Brain microvascular endothelial cell (primary cell): ENCODE data around the gene ZNF467.

Source experiments
- DNase-seq: peaks from one replicate; pipeline ENCODE4 v3.0.0-alpha.2; 2020
- H3K27ac ChIP-seq: fragments of 250-450 bp; sonication (Bioruptor Pico); 2 replicates; pipeline ENCODE4 v1.5.1; 2020; ENCODE audit warnings: mild to moderate bottlenecking, moderate library complexity
- H3K27me3 ChIP-seq: fragments of 250-450 bp; sonication (Bioruptor Pico); replicated peaks from 2 replicates; pipeline ENCODE4 v1.5.1; 2020; ENCODE audit warnings: mild to moderate bottlenecking
- H3K36me3 ChIP-seq: fragments of 250-450 bp; sonication (Bioruptor Pico); replicated peaks from 2 replicates; pipeline ENCODE4 v1.5.1; 2020; ENCODE audit warnings: mild to moderate bottlenecking
- H3K4me3 ChIP-seq: 2 replicates; pipeline ENCODE4 v1.5.1; 2011; ENCODE audit warnings: low read depth, mild to moderate bottlenecking, control low read depth, low read length, moderate library complexity
- in situ Hi-C: cut with HindIII; loops from 2 replicates; pipeline ENCODE4 v1.10.0; 2017; ENCODE audit warnings: low sequenced_read_pairs, low pct_ligation_motif_present
- TF ChIP-seq, protein P1 (sequence below): IDR thresholded peaks from 2 replicates; pipeline ENCODE4 v1.5.1; 2011; ENCODE audit warnings: low read depth, mild to moderate bottlenecking, moderate library complexity, low read length, control low read depth, inconsistent platforms; ENCODE audit errors: missing control alignments

The ZNF467 gene

DNA sequence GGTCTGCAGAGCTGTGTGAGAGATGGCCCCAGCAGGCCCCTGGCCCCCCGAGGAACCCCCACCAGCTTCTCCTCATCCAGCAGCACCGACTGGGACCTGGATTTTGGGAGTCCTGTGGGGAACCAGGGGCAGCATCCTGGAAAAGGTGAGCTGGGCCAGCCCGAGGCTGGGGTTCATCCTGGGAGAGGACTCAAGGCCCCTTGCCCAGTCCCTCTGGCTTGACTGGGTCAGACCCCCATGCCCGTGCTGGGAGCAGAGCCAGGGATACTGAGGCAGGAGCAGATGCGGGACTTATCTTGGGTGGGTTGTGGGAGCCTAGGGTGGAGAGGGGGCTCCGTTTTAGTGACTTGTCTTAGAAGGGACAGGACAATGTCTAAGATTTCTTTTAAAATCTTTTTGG is 47.5 kb downstream of the ZNF467 start:
- no peak for DNase-seq
- in situ Hi-C loops = no loop called here
- no peak overlapping the region for H3K27ac ChIP-seq
- H3K4me3 ChIP-seq = no peak overlapping the region
- H3K36me3 ChIP-seq = peaks cover 25% of the 10 kb centered on the region
- no peaks in the 10 kb centered on the region for H3K27me3 ChIP-seq
- TF ChIP-seq, protein P1, sequence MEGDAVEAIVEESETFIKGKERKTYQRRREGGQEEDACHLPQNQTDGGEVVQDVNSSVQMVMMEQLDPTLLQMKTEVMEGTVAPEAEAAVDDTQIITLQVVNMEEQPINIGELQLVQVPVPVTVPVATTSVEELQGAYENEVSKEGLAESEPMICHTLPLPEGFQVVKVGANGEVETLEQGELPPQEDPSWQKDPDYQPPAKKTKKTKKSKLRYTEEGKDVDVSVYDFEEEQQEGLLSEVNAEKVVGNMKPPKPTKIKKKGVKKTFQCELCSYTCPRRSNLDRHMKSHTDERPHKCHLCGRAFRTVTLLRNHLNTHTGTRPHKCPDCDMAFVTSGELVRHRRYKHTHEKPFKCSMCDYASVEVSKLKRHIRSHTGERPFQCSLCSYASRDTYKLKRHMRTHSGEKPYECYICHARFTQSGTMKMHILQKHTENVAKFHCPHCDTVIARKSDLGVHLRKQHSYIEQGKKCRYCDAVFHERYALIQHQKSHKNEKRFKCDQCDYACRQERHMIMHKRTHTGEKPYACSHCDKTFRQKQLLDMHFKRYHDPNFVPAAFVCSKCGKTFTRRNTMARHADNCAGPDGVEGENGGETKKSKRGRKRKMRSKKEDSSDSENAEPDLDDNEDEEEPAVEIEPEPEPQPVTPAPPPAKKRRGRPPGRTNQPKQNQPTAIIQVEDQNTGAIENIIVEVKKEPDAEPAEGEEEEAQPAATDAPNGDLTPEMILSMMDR = no peak

DNA sequence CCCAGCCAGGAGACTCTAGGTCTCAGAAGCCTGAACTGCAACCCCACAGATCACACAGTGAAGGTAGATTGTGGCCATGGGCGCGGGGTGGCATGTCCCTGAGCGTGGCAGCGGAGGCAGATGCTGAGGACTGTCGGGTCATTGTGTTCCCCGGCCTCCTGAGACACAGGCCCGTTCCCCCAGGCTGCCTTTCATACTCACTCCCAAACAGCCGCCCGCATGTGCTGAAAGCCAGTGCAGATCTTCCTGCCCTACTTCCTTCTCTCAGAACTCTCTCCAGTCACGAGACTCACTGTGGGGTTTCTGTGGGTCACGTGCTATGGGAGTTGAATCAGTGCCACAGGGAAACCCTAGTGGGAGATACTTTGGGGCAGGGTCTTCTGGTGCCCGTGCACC is 48.0 kb downstream of the ZNF467 start:
- no peak overlapping the region for H3K27ac ChIP-seq

DNA sequence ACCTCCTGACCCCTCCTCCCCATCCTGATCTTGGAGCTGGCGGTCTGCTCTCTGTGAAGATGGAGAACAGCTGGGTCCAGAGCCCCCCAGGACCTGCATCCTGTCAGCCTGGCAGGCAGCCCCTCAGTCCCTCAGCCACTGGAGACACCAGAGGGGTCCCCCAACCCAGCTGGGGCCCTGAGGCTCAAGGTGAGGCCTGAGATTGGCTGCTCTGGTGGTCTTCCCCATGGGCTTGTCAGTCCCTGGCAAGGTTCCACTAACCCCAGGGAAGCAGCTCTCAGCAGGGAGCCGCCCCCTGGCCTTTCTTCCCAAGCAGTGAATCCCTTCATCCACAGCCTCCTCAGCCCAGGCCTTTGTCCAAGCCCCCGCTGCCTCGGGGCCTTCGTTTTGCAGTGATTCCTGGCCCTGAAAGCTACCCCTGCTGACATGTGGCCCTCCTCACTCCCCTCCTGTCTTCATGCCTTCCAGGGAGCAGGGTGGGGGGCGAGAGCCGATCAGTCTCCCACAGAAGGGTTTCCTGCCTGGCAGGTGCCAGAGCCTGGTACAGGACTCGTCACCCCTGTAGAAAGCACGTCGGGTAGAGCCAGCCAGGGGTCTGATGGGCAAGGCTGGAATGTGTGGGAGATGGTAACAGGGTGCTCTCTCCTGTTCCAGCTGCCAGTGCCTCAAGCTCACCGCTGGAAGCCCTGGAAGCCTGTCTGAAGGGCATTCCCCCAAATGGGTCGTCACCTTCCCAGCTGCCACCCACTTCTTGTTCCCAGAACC is 48.5 kb downstream of the ZNF467 start:
- TF ChIP-seq, protein P1 = no peak
- Histone ChIP-seq H3K27me3 (no peaks in the 10 kb centered on the region), H3K27ac (no peak overlapping the region), H3K36me3 (peaks cover 26% of the 10 kb centered on the region), H3K4me3 (no peak overlapping the region)
- DNase-seq = no peak
- in situ Hi-C loops = no loop called here

More for the DNA sequence above, 48.0 kb downstream of the ZNF467 start:
- in situ Hi-C loops = no loop called here
- TF ChIP-seq, protein P1 = no peak
- Histone ChIP-seq H3K27me3 (no peaks in the 10 kb centered on the region), H3K36me3 (peaks cover 26% of the 10 kb centered on the region), H3K4me3 (no peak overlapping the region)
- DNase-seq = no peak

DNA sequence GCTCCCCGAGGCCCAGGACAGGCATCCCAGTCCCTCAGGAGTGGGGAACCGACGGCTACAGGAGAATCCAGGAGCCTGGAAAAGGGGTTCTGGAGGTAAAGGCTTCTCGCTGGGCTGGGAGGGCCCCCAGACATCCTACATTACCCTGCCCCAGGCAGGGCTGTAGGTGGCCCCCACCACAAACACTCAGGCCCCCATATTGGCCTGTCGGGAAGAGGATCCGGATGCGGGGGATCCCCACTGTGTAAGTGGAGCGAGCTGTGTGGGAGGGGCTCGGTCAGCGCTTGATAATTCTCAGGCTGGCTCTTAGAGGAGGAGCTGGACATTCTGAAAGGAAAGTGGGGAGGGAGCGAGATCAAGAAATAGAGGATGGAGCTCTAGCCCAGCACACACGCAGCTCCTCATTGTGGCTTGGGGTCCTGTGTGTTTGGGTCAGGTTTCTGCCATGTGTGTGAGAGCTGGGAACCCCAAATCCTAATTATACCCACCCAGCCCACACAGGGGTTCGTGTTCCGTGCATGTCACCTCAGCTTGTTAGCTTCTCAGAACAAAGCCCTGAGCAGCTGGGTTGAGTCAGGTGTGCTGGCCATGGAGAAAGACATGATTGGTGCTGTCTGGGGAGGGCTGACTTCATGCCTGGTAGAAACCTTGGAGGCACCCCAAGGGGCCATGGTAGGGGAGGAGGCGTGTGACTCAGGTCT is 49.4 kb downstream of the ZNF467 start:
- H3K4me3 ChIP-seq = no peak overlapping the region
- H3K27ac ChIP-seq = no peak overlapping the region
- in situ Hi-C loops = no loop called here
- H3K27me3 ChIP-seq = no peaks in the 10 kb centered on the region
- peaks cover 25% of the 10 kb centered on the region for H3K36me3 ChIP-seq
- DNase-seq = no peak
- TF ChIP-seq, protein P1 = no peak

DNA sequence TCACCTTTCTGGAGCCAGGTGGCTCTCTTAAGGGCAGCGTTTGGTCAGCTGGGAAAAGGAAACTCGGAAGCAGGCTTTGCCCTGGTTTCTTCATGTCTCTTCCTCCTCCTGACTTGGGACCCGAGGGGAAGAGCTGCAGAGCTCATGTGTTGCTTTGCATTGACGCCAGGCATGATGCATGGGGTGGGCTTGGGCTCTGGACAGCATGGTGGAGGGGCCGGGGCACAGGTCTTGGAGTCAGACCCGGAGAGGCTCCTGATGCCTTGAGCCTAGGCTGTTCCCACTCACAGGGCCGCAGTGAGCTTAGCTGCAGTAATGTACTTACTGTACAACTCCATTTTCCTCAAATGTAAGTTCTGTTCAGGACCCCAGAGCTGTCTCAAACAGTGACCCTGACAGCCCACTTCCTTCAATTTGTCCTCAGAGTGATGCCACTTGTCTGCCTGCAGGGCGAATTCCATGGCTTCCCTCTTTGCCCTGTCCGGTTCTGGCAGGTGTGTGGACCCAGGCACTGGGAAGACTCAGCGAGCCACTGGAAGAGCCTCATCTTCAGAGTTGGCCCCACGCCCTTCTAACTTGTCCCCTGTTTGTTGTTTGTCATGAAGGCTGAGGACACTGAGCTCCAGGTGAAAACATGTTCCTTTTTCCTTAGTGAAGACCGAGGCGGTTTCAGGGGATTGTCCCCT is 50.2 kb downstream of the ZNF467 start:
- Histone ChIP-seq H3K27me3 (no peaks in the 10 kb centered on the region), H3K27ac (no peak overlapping the region), H3K36me3 (peaks cover 20% of the 10 kb centered on the region), H3K4me3 (no peak overlapping the region)
- no peak for DNase-seq
- in situ Hi-C loops = no loop called here
- TF ChIP-seq, protein P1 = no peak
